ENCODE data around the gene SLAMF8.
A peak's percentile ranks its signal among the peaks of the same experiment; 100 is the strongest.

Gene SLAMF8

DNA sequence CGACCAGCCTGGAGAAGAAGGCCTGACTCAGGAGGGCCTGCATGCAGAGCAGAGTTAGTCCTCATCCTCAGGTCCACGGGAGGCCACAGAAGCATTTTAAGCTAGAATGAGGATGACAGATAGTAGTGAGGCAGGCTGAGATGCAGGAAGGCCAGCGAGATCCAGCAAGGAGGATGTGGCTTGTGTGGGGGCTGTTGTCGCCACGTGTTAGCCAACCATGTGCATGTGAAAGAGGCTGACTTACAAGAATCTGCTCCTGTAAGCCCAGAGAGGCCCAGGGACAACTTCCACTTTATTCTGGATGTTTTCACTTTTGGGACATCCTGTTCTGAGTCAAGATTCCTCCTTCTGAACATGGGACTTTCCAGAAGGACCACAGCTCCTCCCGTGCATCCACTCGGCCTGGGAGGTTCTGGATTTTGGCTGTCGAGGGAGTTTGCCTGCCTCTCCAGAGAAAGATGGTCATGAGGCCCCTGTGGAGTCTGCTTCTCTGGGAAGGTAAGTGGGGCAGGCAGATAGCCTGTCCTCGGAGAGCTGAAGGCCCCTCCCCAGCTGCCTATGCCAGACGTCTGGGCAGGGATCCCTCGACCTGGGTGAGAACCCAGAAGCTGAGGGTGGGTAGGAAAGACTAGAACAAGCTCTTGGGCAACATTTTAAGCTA, at the start of gene SLAMF8:
TSS of gene SLAMF8 (plus strand) at position 433 of the 661 bp plus-strand sequence. CDS start at position 459, 26 bp downstream.
- peak; percentile 18 for DNase-seq

GRCh38 chr1:159778266-159778665, 48.4 kb upstream of the SLAMF8 start:
- no peak for DNase-seq

DNA sequence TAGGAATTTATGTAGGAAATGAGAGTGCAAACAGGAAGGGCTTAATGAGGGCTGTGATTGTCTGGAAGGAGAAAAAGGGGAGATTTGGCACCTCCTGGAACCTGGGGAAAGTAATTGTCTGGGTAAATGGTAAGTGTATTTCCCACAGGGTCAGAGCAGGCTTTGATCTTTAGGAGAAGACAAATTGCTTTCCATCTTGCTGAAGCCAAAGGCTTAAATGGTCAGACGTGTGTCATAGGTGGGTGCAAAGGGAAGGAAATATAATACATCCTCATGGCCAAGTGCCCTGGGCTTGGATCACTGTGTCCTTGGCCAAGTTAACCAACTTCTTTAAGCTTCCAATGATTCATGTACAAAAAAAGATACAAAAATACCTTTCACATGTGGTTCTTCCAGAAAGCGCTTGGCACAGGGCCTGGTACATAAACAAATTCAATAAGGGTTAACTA, 47.2 kb upstream of the SLAMF8 start:
- DNase-seq, result no peak

DNA sequence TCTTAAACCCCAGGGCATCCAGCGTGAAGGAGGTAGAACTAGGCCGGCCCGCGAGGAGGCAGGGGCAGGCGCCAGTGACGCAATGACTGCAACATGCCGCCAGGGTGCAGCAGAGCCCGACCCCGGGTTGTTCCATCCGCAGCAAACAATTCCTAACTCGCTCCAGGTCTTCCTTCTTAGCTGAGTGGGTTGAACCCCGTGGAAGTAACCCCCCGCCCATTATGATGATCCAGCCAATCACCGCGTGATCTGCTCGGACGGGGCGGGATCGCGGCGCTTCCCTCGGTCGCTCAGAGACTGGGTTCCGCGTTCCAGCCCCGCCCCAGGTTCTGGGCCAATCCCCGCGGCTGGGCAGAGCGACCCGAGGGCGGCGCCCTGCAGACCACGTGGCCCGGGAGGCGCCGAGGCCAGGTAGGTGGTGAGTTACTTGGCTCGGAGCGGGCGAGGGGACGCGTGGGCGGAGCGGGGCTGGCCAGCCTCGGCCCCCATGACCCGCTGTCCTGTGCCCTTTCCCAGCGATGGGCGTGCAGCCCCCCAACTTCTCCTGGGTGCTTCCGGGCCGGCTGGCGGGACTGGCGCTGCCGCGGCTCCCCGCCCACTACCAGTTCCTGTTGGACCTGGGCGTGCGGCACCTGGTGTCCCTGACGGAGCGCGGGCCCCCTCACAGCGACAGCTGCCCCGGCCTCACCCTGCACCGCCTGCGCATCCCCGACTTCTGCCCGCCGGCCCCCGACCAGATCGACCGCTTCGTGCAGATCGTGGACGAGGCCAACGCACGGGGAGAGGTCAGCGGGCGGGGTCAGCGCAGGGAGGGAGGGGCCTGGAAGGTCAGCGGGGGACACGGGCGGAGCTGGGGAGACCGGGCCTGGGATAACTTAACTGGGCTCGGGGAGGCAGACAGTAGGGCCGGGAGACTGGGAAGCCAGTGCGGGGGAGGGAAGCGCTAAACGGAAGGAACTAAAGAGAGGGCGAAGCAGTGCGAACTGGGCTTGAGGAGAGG, 45.8 kb upstream of the SLAMF8 start, which contains the start of gene DUSP23:
TSS of gene DUSP23 (plus strand) at position 380 of the 1,000 bp plus-strand sequence. CDS start at position 519, 139 bp downstream.
- peak; percentile 99 for DNase-seq

GRCh38 chr1:159781992-159782391, 44.7 kb upstream of the SLAMF8 start:
- no peak for DNase-seq

DNA sequence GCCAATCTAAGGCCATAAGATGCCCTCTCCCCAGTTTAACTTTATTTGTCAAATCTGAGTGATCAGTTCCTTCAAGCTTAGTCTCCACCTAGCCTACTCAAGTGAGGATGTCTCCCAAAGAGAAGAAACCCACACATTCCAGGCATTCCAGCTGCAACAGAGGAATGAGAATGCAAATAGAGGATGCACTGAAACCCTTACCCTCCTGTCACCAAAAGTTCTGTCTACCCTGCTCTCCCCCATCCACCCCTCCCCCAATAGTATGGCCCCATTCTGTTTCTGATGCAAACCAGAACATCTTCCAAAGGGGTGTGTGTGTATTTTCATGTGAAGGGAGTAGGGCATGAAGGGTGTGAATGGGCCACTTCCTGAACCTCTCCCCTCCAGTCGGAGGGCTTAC, 42.9 kb upstream of the SLAMF8 start:
- no peak for DNase-seq

GRCh38 chr1:159786465-159786864, 40.2 kb upstream of the SLAMF8 start:
- DNase-seq, result no peak

GRCh38 chr1:159786966-159787365, 39.7 kb upstream of the SLAMF8 start:
- DNase-seq, result no peak

GRCh38 chr1:159790237-159790917, 36.3 kb upstream of the SLAMF8 start:
- peak; percentile 63 for DNase-seq

DNA sequence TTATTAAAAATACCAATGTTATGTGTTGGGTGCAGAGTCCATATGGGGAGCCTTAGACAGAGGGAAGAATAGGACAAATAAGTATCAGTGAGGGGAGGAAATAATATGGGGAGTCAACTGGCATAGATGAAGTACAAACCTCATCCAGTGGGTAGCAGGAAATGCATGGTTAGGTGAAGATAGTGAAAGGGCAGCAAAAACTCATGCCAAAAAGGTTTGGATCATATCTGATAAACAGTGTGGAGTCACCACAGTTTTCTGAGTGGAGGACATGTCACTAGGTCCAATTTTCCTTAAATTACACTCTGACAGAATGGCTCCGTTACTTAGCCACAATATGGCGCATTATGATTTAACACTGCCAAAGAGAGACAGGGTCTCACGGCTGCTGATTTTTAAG, 35.6 kb upstream of the SLAMF8 start:
- DNase-seq, result no peak

DNA sequence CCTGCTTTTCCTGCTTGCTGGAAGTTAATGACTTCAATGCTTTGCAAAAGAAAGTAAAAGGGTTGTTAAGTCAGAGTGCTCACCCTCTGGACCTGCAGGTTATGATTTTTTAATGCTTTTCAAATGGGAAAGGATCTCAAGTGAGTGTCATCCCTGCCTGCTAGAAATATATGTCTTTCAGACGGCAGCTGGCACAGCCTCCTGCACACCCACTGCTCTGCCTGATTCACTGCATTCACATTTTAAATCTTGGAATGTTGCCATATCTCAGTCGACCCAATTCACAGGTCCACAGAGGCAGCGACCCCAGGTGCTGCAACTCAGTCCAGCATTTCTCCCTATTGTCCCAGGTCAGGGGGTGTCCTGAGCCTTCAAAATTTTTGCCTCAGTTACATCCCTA, 35.2 kb upstream of the SLAMF8 start:
- no peak for DNase-seq

GRCh38 chr1:159795534-159795933, 31.1 kb upstream of the SLAMF8 start:
- no peak for DNase-seq

DNA sequence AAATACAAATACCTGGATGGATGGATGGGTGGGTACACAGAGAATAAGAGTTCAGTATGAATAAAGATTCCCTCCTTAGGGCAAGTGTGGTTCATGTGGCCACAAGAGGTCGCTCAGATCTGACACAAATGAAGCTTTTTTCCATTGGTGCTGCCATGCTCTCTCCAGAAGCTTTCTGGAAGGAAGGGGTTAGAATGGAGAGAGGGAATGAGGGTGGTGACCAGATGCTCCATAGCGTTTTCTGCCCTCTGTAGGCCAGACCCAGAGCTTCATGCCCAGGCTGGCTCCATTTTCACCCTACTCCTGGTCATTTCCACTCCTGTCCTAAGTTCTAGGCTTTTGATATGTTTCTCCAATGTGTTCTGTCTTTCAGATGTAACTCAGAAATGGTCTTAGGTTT, 27.8 kb upstream of the SLAMF8 start:
- DNase-seq, result peak; percentile 84

- DNase-seq, result no peak
These were observed 27.2 kb upstream of the SLAMF8 start for GRCh38 chr1:159799446-159799985.

DNA sequence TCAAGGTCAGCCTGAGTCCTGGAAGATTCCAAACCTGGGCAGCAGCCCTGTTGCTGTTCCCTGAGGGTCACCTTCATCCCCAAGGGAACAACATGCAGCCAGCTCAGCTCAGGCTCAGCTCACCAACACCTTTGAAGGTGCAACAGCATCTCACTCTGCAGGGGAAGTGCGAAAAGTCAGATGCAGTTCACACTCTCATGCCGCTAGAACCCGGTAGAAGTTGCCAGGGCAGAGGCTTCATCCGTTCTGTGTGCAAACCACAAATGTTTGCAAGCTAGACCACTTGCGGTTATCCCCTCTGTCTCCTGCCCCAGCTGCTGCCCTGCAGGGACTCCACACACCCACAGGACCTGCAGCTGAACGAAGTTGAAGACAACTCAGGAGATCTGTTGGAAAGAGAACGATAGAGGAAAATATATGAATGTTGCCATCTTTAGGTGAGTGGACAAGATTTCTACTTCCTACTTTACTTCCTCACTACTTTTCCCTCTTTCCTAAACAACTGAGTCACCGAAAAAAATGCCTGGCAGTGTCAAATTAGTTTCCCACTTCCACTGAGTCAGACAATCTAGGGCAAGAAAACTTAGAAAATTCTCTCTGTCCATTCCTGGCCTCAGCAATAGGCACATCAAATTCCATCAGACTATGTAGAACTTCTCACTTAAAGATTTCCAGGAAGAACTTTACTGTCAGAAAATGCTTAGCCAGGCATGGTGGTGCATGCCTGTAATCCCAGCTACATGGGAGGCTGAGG, 26.3 kb upstream of the SLAMF8 start:
- no peak for DNase-seq

DNA sequence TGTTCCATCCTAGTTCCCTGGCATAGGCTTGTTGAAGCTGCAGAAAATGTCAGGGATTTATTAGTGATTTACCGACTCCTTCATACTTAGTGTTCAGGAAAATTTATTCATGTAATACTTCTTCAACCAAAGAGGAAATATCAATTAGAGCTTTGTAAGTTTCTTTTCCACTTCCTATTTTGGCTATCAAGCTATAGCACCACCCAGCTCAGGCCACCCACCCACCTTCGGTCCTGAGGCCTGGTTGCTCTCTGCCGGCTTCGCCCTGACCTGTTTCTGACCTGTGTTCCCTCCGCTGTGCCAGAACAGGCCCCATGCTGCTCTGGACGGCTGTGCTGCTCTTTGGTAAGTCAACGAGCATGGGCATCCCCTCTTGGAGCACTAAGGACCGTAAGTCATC, 24.6 kb upstream of the SLAMF8 start, which contains the start of gene FCRL6:
TSS of gene FCRL6 (plus strand) at position 250 of the 400 bp plus-strand sequence. CDS start at position 315, 65 bp downstream.
- no peak for DNase-seq

DNA sequence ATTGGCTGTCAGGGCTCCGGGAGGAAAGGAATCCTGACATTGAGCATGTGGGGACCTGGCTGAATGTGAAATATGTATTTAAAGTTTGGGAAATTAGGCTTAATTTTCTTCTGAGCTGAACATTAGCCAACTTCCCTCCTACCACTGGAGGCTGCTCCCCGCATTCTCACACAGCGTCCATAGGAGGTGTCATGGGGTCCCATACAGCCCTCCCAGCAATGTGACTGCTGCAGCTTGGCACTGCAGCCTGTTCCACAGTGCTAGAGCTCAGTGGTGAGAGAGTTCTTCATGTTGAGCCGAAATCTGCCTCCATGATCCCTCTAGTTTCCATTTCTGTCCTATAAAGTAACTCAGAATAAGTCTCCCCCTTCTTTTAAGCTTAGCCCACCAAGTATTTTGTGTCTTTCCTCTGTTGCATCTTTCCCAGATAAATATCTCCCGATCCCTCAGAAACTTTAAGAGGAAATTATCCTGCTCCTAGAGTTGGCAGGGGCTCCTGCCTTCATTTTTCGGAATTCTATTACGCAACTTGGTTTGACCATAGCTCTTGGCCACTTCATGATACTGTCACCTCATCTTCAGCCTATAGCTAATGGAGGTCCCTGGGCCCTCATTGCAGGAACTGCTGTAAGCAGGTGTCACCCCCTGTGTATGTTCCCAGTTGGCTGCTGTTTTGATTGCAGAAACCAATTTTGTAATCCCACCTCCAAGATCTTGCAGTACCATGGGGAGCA, 22.6 kb upstream of the SLAMF8 start:
- DNase-seq, result no peak

DNA sequence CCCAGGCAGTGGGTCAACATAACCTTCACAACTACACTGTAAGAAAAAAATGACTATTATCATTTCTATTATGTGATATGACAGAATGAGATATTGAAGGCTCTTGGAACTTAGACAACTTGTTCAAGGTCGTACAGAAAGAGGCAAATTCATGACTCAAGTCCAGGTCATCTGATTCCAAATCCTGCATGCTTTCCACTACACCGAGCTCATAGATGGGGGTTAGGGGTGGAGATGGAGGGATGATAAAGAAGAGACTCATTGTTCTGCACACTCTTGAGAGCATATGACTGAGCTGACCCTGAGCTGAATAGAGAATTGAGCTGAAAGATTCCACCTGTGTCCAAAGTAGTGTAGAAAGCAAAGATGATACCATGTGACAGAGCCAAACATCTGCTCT, 21.7 kb upstream of the SLAMF8 start:
- DNase-seq, result no peak

- DNase-seq, result no peak
These were observed 10.7 kb upstream of the SLAMF8 start for GRCh38 chr1:159815926-159816325.

GRCh38 chr1:159817276-159818041, 9.2 kb upstream of the SLAMF8 start:
- DNase-seq, result no peak

All from OCI-M1 (cell line).